SK-N-SH treated with all-trans-retinoic acid at 6 μM for 48 hours (cell line): Measurements from ENCODE around the gene RBM34.

Source experiments
- ATAC-seq: fragments of 200-7000 bp; cut with Tn5 transposase; 3 replicates; pipeline ENCODE4 v1.9.1; 2020; ENCODE audit warnings: mild to moderate bottlenecking, moderate library complexity
- ARNTL ChIP-seq: fragments of 450-650 bp; formaldehyde crosslinking; IDR thresholded peaks from 2 replicates; pipeline ENCODE4 v1.5.0; 2020; ENCODE audit warnings: low read depth, mild to moderate bottlenecking, moderate library complexity, borderline replicate concordance
- BACH2 ChIP-seq: fragments of 250-450 bp; sonication (Bioruptor Pico); IDR thresholded peaks from 2 replicates; pipeline ENCODE4 v1.9.0; 2021; ENCODE audit warnings: mild to moderate bottlenecking, borderline replicate concordance
- CSDC2 ChIP-seq: fragments of 250-450 bp; sonication (Bioruptor Pico); IDR thresholded peaks from 2 replicates; pipeline ENCODE4 v1.5.0; 2020; ENCODE audit warnings: mild to moderate bottlenecking, moderate library complexity
- CSRNP3 ChIP-seq: fragments of 250-450 bp; sonication (Bioruptor Pico); IDR thresholded peaks from 2 replicates; pipeline ENCODE4 v1.5.1; 2021; ENCODE audit warnings: mild to moderate bottlenecking, moderate library complexity
- ESRRG ChIP-seq: fragments of 250-450 bp; sonication (Bioruptor Pico); IDR thresholded peaks from 2 replicates; pipeline ENCODE4 v1.6.1; 2021; ENCODE audit warnings: mild to moderate bottlenecking
- GLIS3 ChIP-seq: fragments of 250-450 bp; sonication (Bioruptor Pico); IDR thresholded peaks from 2 replicates; pipeline ENCODE4 v1.5.0; 2020; ENCODE audit warnings: mild to moderate bottlenecking, moderate library complexity
- ISL1 ChIP-seq: fragments of 250-450 bp; sonication (Bioruptor Pico); IDR thresholded peaks from 2 replicates; pipeline ENCODE4 v2.1.2; 2022; ENCODE audit warnings: mild to moderate bottlenecking, moderate library complexity
- OSR1 ChIP-seq: fragments of 250-450 bp; sonication (Bioruptor Pico); IDR thresholded peaks from 2 replicates; pipeline ENCODE4 v1.8.0; 2022; ENCODE audit warnings: moderate library complexity, mild to moderate bottlenecking, inconsistent platforms
- PPARA ChIP-seq: fragments of 250-450 bp; sonication (Bioruptor Pico); IDR thresholded peaks from 2 replicates; pipeline ENCODE4 v1.5.0; 2020; ENCODE audit warnings: mild to moderate bottlenecking, borderline replicate concordance
- RARB ChIP-seq: fragments of 250-450 bp; sonication (Bioruptor Pico); IDR thresholded peaks from 2 replicates; pipeline ENCODE4 v1.8.0; 2021; ENCODE audit warnings: mild to moderate bottlenecking, moderate library complexity
- SNAI2 ChIP-seq: fragments of 250-450 bp; sonication (Bioruptor Pico); IDR thresholded peaks from 2 replicates; pipeline ENCODE4 v1.5.0; 2020; ENCODE audit warnings: mild to moderate bottlenecking, moderate library complexity
- TCF4 ChIP-seq: fragments of 250-450 bp; sonication (Bioruptor Pico); IDR thresholded peaks from 2 replicates; pipeline ENCODE4 v1.8.0; 2021; ENCODE audit warnings: mild to moderate bottlenecking, moderate library complexity, borderline replicate concordance
- TOX ChIP-seq: fragments of 250-450 bp; sonication (Bioruptor Pico); IDR thresholded peaks from 2 replicates; pipeline ENCODE4 v1.8.0; 2021; ENCODE audit warnings: mild to moderate bottlenecking, moderate library complexity, borderline replicate concordance
- TSHZ2 ChIP-seq: fragments of 250-450 bp; sonication (Bioruptor Pico); IDR thresholded peaks from 2 replicates; pipeline ENCODE4 v1.5.0; 2020; ENCODE audit warnings: mild to moderate bottlenecking, moderate library complexity
- ZC3H10 ChIP-seq: fragments of 250-450 bp; sonication (Bioruptor Pico); IDR thresholded peaks from 2 replicates; pipeline ENCODE4 v1.5.1; 2021; ENCODE audit warnings: mild to moderate bottlenecking, moderate library complexity
- ZFP3 ChIP-seq: fragments of 250-450 bp; sonication (Bioruptor Pico); IDR thresholded peaks from 2 replicates; pipeline ENCODE4 v1.5.0; 2020; ENCODE audit warnings: mild to moderate bottlenecking, moderate library complexity
- ZFP30 ChIP-seq: fragments of 450-650 bp; formaldehyde crosslinking; IDR thresholded peaks from 2 replicates; pipeline ENCODE4 v1.5.0; 2022; ENCODE audit warnings: mild to moderate bottlenecking, moderate library complexity
- ZNF565 ChIP-seq: fragments of 450-650 bp; formaldehyde crosslinking; conservative IDR thresholded peaks from 2 replicates; pipeline ENCODE4 v1.5.0; 2020; ENCODE audit warnings: low read depth, mild to moderate bottlenecking, moderate library complexity
- ZNF70 ChIP-seq: fragments of 450-650 bp; formaldehyde crosslinking; IDR thresholded peaks from 2 replicates; pipeline ENCODE4 v1.5.0; 2020; ENCODE audit warnings: mild to moderate bottlenecking, moderate library complexity
- ZNF8 ChIP-seq: fragments of 450-650 bp; formaldehyde crosslinking; IDR thresholded peaks from 2 replicates; pipeline ENCODE4 v1.5.0; 2020; ENCODE audit warnings: mild to moderate bottlenecking, moderate library complexity
- TF ChIP-seq, protein P1 (sequence below): fragments of 250-450 bp; sonication (Bioruptor Pico); IDR thresholded peaks from 2 replicates; pipeline ENCODE4 v1.8.0; 2021; ENCODE audit warnings: low read depth, mild to moderate bottlenecking, moderate library complexity, borderline replicate concordance

Gene RBM34

GRCh38 chr1:235101558-235102258 is 59.3 kb downstream of the RBM34 start:
- TF ChIP-seq ARNTL (CRISPR knock-in tag) (no peak), ZFP3 (no peak), SNAI2 (no peak), ISL1 (CRISPR knock-in tag) (no peak), ZNF70 (no peak), PPARA (CRISPR knock-in tag) (no peak), TSHZ2 (CRISPR knock-in tag) (no peak), TCF4 (CRISPR knock-in tag) (no peak)
- no peak for ATAC-seq

- ATAC-seq: no peak
- TF ChIP-seq SNAI2 (no peak), CSDC2 (CRISPR knock-in tag) (no peak), ZNF8 (no peak), PPARA (CRISPR knock-in tag) (no peak), OSR1 (CRISPR knock-in tag) (no peak), ARNTL (CRISPR knock-in tag) (no peak), ZC3H10 (no peak), RARB (no peak), BACH2 (CRISPR knock-in tag) (no peak), TOX (CRISPR knock-in tag) (no peak), ISL1 (CRISPR knock-in tag) (no peak)
- TF ChIP-seq, protein P1, sequence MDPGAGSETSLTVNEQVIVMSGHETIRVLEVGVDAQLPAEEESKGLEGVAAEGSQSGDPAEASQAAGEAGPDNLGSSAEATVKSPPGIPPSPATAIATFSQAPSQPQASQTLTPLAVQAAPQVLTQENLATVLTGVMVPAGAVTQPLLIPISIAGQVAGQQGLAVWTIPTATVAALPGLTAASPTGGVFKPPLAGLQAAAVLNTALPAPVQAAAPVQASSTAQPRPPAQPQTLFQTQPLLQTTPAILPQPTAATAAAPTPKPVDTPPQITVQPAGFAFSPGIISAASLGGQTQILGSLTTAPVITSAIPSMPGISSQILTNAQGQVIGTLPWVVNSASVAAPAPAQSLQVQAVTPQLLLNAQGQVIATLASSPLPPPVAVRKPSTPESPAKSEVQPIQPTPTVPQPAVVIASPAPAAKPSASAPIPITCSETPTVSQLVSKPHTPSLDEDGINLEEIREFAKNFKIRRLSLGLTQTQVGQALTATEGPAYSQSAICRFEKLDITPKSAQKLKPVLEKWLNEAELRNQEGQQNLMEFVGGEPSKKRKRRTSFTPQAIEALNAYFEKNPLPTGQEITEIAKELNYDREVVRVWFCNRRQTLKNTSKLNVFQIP (CRISPR knock-in tag): no peak
Observed at GRCh38 chr1:235100194-235100772, 60.8 kb downstream of the RBM34 start.

GRCh38 chr1:235098991-235099390 is 62.1 kb downstream of the RBM34 start:
- ATAC-seq: no peak
- no peak for TF ChIP-seq ZC3H10
- no peak for TF ChIP-seq ESRRG
- TF ChIP-seq ZFP3: no peak
- TF ChIP-seq ARNTL (CRISPR knock-in tag): no peak
- no peak for TF ChIP-seq ZNF70
- no peak for TF ChIP-seq GLIS3
- no peak for TF ChIP-seq ZNF565
- TF ChIP-seq RARB: no peak
- TF ChIP-seq, protein P1 (CRISPR knock-in tag): no peak
- TF ChIP-seq, all 23 proteins: peak for 0

GRCh38 chr1:235098547-235098946 is 62.5 kb downstream of the RBM34 start:
- no peak for ATAC-seq
- TF ChIP-seq BACH2 (CRISPR knock-in tag): no peak
- TF ChIP-seq ESRRG: no peak
- no peak for TF ChIP-seq PPARA (CRISPR knock-in tag)
- TF ChIP-seq ZC3H10: no peak
- TF ChIP-seq TSHZ2 (CRISPR knock-in tag): no peak
- no peak for TF ChIP-seq ZFP30 (CRISPR knock-in tag)
- TF ChIP-seq GLIS3: no peak
- TF ChIP-seq ZNF565: no peak
- no peak for TF ChIP-seq ZNF8
- TF ChIP-seq, protein P1 (CRISPR knock-in tag): no peak
- TF ChIP-seq ZNF70: no peak
- TF ChIP-seq ARNTL (CRISPR knock-in tag): no peak
- no peak for TF ChIP-seq ISL1 (CRISPR knock-in tag)
- no peak for TF ChIP-seq RARB
- no peak for TF ChIP-seq ZFP3
- no peak for TF ChIP-seq CSDC2 (CRISPR knock-in tag)
- no peak for TF ChIP-seq SNAI2
- no peak for TF ChIP-seq TCF4 (CRISPR knock-in tag)
- no peak for TF ChIP-seq CSRNP3 (CRISPR knock-in tag)
